Psoas muscle (tissue), 8 donors: Measurements from ENCODE around the gene ZNF638. TPM values are rescaled to one million over a fixed set of nuclear protein-coding genes. Genes with fewer than 3 reads are reported as not detected.

Experiments
- ATAC-seq, 4 donors: fragments of 200-7000 bp; cut with Tn5 transposase; one replicate each; pipeline ENCODE4 v1.9.1; 2020; ENCODE audit warnings: moderate library complexity in 3 of 4, mild to moderate bottlenecking in 2 of 4
- DNase-seq, 2 donors: peaks; one replicate each; pipeline ENCODE4 v3.0.0-alpha.2; 2020
- H3K27ac ChIP-seq: fragments of 200-600 bp; one replicate; pipeline ENCODE4 v1.8.0; 2022
- H3K27me3 ChIP-seq, 3 donors: fragments of 200-600 bp in 1 of 3; one replicate each; pipeline versions ENCODE4 v1.6.1 to v1.8.0; 2013 to 2022; ENCODE audit warnings: low read length in 2 of 3, mild to moderate bottlenecking in 2 of 3, moderate library complexity in 1 of 3; ENCODE audit not compliant: insufficient read depth in 3 of 3
- H3K36me3 ChIP-seq, 2 donors: fragments of 200-600 bp in 1 of 2; one replicate each; pipeline versions ENCODE4 v1.6.1 to v1.8.0; 2013 to 2022; ENCODE audit warnings: low read depth in 1 of 2, mild to moderate bottlenecking in 1 of 2, moderate library complexity in 1 of 2; ENCODE audit not compliant: insufficient read depth in 1 of 2
- H3K4me1 ChIP-seq: fragments of 200-600 bp; one replicate; pipeline ENCODE4 v1.8.0; 2022
- H3K4me3 ChIP-seq: fragments of 200-600 bp; one replicate; pipeline ENCODE4 v1.8.0; 2022; ENCODE audit warnings: mild to moderate bottlenecking
- H3K9me3 ChIP-seq: fragments of 200-600 bp; one replicate; pipeline ENCODE4 v1.8.0; 2022
- WGBS, 3 donors: extraction: QIAGEN DNeasy Blood & Tissue Kit; methylation state at CpG; one replicate each; pipeline versions ENCODE4 v1.1.6 to v1.1.7; 2013; 5-methylcytosine and 5-hydroxymethylcytosine counted together
- intact Hi-C, 2 donors: fragments of 100-400 bp; cut with DNase I; formaldehyde crosslinking; loops; one replicate each; pipeline versions ENCODE4 v1.11.0 to v1.14.2; 2022
- polyA plus RNA-seq, 3 donors: library from polyadenylated mRNA; stranded (reverse); fragments of 200-250 nt; gene quantifications; one replicate each; pipeline ENCODE4 v1.2.3, GENCODE V29; 2013
- total RNA-seq, 4 donors: library from RNA; stranded (reverse); fragmentation: NEBNext Ultra II Directional in 2 of 4; extraction: Animal tissue kit (Norgen Biotek cat#: 25700) in 2 of 4; gene quantifications; one replicate each; pipeline versions ENCODE4 v1.2.1 to v1.2.4, GENCODE V29; 2021 to 2023
- TF ChIP-seq, protein P1 (sequence below): fragments of 200-600 bp; IDR thresholded peaks from one replicate; pipeline ENCODE4 v1.8.0; 2022; ENCODE audit warnings: antibody characterized with exemption
- donor health status: healthy with polysubstance abuse.
- donor health status: DM: no; HTN: no; CAD: no; lungs with moderate emphysema.
- donor health status: Bipolar disorder and iron deficiency.
- donor health status: healthy.
- donor health status: DM: yes; HTN: yes; CAD: no.
- donor health status: DM: no; HTN: no; CAD: no.
- donor health status: DM: no; HTN: no; CAD: no.
- donor health status: DM: yes; HTN: yes; CAD: no.

The ZNF638 gene
- total and polyA plus RNA-seq, 7 donors = 50.5 to 73.6 (median 62.3) TPM

DNA sequence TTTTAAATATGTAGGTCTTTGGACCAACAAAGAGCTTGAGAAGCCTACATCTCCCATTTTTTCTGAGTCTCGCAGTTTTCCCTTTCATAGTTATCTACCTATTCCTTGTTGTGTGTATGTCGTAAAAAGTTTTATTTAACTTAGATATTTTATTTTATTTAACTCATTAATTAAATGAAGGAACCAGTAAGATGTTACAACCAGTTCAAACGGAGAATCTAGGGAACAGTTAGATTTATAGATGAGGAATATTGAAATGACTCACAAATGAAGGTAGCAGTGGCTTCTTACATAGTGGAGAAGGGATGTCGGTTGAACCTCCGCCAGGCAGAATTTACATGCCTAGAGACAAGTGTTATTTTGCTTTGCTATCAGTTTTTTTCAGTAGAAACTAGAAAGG, 48.5 kb upstream of the ZNF638 start:
- ATAC-seq = no peak
- intact Hi-C loops = loop anchor here in 1 of 2 donors (5.0 kb wide), 1 partner anchor 44 kb away; no protein-coding TSS in a partner anchor
- TF ChIP-seq, protein P1, sequence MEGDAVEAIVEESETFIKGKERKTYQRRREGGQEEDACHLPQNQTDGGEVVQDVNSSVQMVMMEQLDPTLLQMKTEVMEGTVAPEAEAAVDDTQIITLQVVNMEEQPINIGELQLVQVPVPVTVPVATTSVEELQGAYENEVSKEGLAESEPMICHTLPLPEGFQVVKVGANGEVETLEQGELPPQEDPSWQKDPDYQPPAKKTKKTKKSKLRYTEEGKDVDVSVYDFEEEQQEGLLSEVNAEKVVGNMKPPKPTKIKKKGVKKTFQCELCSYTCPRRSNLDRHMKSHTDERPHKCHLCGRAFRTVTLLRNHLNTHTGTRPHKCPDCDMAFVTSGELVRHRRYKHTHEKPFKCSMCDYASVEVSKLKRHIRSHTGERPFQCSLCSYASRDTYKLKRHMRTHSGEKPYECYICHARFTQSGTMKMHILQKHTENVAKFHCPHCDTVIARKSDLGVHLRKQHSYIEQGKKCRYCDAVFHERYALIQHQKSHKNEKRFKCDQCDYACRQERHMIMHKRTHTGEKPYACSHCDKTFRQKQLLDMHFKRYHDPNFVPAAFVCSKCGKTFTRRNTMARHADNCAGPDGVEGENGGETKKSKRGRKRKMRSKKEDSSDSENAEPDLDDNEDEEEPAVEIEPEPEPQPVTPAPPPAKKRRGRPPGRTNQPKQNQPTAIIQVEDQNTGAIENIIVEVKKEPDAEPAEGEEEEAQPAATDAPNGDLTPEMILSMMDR = no peak
- Histone ChIP-seq H3K9me3 (no peaks in the 10 kb centered on the region), H3K27ac (peak overlapping the region; percentile 93), H3K4me1 (peaks cover 55% of the 10 kb centered on the region), H3K27me3 (no peaks in the 10 kb centered on the region), H3K36me3 (no peaks in the 10 kb centered on the region), H3K4me3 (no peak overlapping the region)
- no peak for DNase-seq
- WGBS, 3 donors = 92 to 97% (median 93%) methylated on average over 5 of the region's 5 CpGs

GRCh38 chr2:71285706-71286105, 45.9 kb upstream of the ZNF638 start:
- Histone ChIP-seq H3K4me1 (peaks cover 49% of the 10 kb centered on the region), H3K4me3 (no peak overlapping the region), H3K27me3 (no peaks in the 10 kb centered on the region), H3K9me3 (no peaks in the 10 kb centered on the region), H3K27ac (no peak overlapping the region), H3K36me3 (no peaks in the 10 kb centered on the region)
- DNase-seq = no peak
- WGBS, 3 donors = 90 to 94% (median 91%) methylated on average over 2 of the region's 2 CpGs
- TF ChIP-seq, protein P1 = no peak
- no peak for ATAC-seq
- intact Hi-C loops = no loop called here

- DNase-seq (peak in 1 of 2 donors; percentile 55), ATAC-seq (peak; percentile 54 to 86 (median 72))
- 29 to 50% (median 30%) methylated on average over 4 of the region's 4 CpGs for WGBS, 3 donors
- no peak overlapping the region for H3K4me3 ChIP-seq
- H3K4me1 ChIP-seq = peaks cover 26% of the 10 kb centered on the region
- intact Hi-C loops = no loop called here
- TF ChIP-seq, protein P1 = no peak
- no peak overlapping the region for H3K27ac ChIP-seq
- H3K36me3 ChIP-seq = no peaks in the 10 kb centered on the region
- no peaks in the 10 kb centered on the region for H3K9me3 ChIP-seq
- H3K27me3 ChIP-seq = no peaks in the 10 kb centered on the region
Measured at GRCh38 chr2:71291398-71291797, 40.2 kb upstream of the ZNF638 start.

- no peak overlapping the region for H3K27ac ChIP-seq
Measured at GRCh38 chr2:71292159-71292558, 39.4 kb upstream of the ZNF638 start.

More at GRCh38 chr2:71292159-71292558, 39.4 kb upstream of the ZNF638 start:
- H3K9me3 ChIP-seq = no peaks in the 10 kb centered on the region
- 22 to 52% (median 46%) methylated on average over 1 of the region's 1 CpG for WGBS, 3 donors
- H3K36me3 ChIP-seq = no peaks in the 10 kb centered on the region
- ATAC-seq (peak in 1 of 4 donors; percentile 45), DNase-seq (no peak)
- H3K27me3 ChIP-seq = no peaks in the 10 kb centered on the region
- no peak overlapping the region for H3K4me3 ChIP-seq
- TF ChIP-seq, protein P1 = no peak
- intact Hi-C loops = no loop called here
- H3K4me1 ChIP-seq = peaks cover 26% of the 10 kb centered on the region
